Forelimb muscle (tissue), 1 donor: Measurements from ENCODE around the gene FAM229B. TPM values are rescaled to one million over a fixed set of nuclear protein-coding genes. Genes with fewer than 3 reads are reported as not detected.
"Not testable (repeated sequence)": the region's sequence is repeated elsewhere in the genome, so short reads cannot be mapped to it uniquely, and the experiment has no call there.

Source experiments
- DNase-seq: peaks from one replicate; pipeline ENCODE4 v3.0.0-alpha.2; 2013; ENCODE audit warnings: low read depth
- polyA plus RNA-seq: library from polyadenylated mRNA; unstranded; fragments of 120-200 nt; gene quantifications from one replicate; pipeline ENCODE4 v1.2.1, GENCODE V29; 2013; ENCODE audit not compliant: insufficient read length

Gene FAM229B
- polyA plus RNA-seq, 1 donor, result 19.8 TPM

- DNase-seq, result no peak
Observed at GRCh38 chr6:112062966-112063365, 24.4 kb upstream of the FAM229B start.

- no peak for DNase-seq
Observed at GRCh38 chr6:112065426-112065986, 21.9 kb upstream of the FAM229B start.

GRCh38 chr6:112066606-112067005, 20.8 kb upstream of the FAM229B start:
- DNase-seq, result no peak

- no peak for DNase-seq
Observed at GRCh38 chr6:112081569-112081968, 5.8 kb upstream of the FAM229B start.

- DNase-seq, result no peak
Observed at GRCh38 chr6:112085286-112086065, 1.9 kb upstream of the FAM229B start.

GRCh38 chr6:112086744-112087135, 651 bp upstream of the FAM229B start:
- peak; percentile 43 for DNase-seq

GRCh38 chr6:112087916-112088315, 525 bp downstream of the FAM229B start:
- no peak for DNase-seq

GRCh38 chr6:112096901-112097300, 9.5 kb downstream of the FAM229B start:
- DNase-seq, result no peak

- no peak for DNase-seq
Observed at GRCh38 chr6:112100561-112100960, 13.2 kb downstream of the FAM229B start.

GRCh38 chr6:112106026-112106425, 18.6 kb downstream of the FAM229B start:
- not testable (repeated sequence) for DNase-seq

GRCh38 chr6:112106562-112106961, 19.2 kb downstream of the FAM229B start:
- no peak for DNase-seq

GRCh38 chr6:112109262-112109661, 21.9 kb downstream of the FAM229B start:
- no peak for DNase-seq

- peak; percentile 60 for DNase-seq
Observed at GRCh38 chr6:112113431-112113830, 26.0 kb downstream of the FAM229B start.

- DNase-seq, result no peak
Observed at GRCh38 chr6:112113918-112114317, 26.5 kb downstream of the FAM229B start.

- no peak for DNase-seq
Observed at GRCh38 chr6:112114577-112115223, 27.3 kb downstream of the FAM229B start.

- DNase-seq, result no peak
Observed at GRCh38 chr6:112116221-112116620, 28.8 kb downstream of the FAM229B start.

GRCh38 chr6:112117554-112117953, 30.2 kb downstream of the FAM229B start:
- no peak for DNase-seq

- no peak for DNase-seq
Observed at GRCh38 chr6:112118034-112118433, 30.6 kb downstream of the FAM229B start.

- no peak for DNase-seq
Observed at GRCh38 chr6:112122756-112123155, 35.4 kb downstream of the FAM229B start.

GRCh38 chr6:112123982-112124381, 36.6 kb downstream of the FAM229B start:
- DNase-seq, result no peak

GRCh38 chr6:112128208-112128607, 40.8 kb downstream of the FAM229B start:
- DNase-seq, result no peak

GRCh38 chr6:112130878-112131277, 43.5 kb downstream of the FAM229B start:
- DNase-seq, result no peak

- DNase-seq, result no peak
Observed at GRCh38 chr6:112139052-112139451, 51.7 kb downstream of the FAM229B start.
